CD14-positive monocyte (primary cell): ENCODE data around the gene DCN. TPM values are rescaled to one million over a fixed set of nuclear protein-coding genes. Genes with fewer than 3 reads are reported as not detected.

Experiments used
- DNase-seq, 3 donors: peaks; one replicate each; pipeline ENCODE4 v3.0.0-alpha.2; 2011 to 2022
- H2AFZ ChIP-seq: 2 replicates; pipeline ENCODE4 v1.6.0; 2012; ENCODE audit warnings: mild to moderate bottlenecking, low read depth, low read length, inconsistent platforms; ENCODE audit not compliant: insufficient read depth, poor library complexity, severe bottlenecking
- H3K27ac ChIP-seq, 2 donors: 1 replicate in 1 of 2; 2 replicates in 1 of 2; pipeline ENCODE4 v1.5.1; 2012 to 2013; ENCODE audit warnings: low read length in 2 of 2, control low read depth in 1 of 2, inconsistent platforms in 1 of 2, low read depth in 1 of 2, mild to moderate bottlenecking in 1 of 2
- H3K27me3 ChIP-seq, 2 donors: one replicate each; pipeline versions ENCODE4 v1.6.0 to v1.6.1; 2011 to 2013; ENCODE audit warnings: low read length in 2 of 2; ENCODE audit not compliant: control insufficient read depth in 2 of 2, insufficient read depth in 2 of 2
- H3K36me3 ChIP-seq, 2 donors: replicated peaks in 1 of 2; 1 replicate in 1 of 2; 2 replicates in 1 of 2; pipeline versions ENCODE4 v1.5.1 to v1.6.1; 2012 to 2013; ENCODE audit warnings: low read length in 2 of 2, control low read depth in 1 of 2, inconsistent platforms in 1 of 2, mild to moderate bottlenecking in 1 of 2; ENCODE audit not compliant: insufficient read depth in 2 of 2, control insufficient read depth in 1 of 2
- H3K4me1 ChIP-seq, 2 donors: 1 replicate in 1 of 2; 2 replicates in 1 of 2; pipeline versions ENCODE4 v1.5.1 to v1.6.1; 2012 to 2013; ENCODE audit warnings: low read length in 2 of 2, control low read depth in 1 of 2, inconsistent platforms in 1 of 2, mild to moderate bottlenecking in 1 of 2, moderate library complexity in 1 of 2; ENCODE audit not compliant: insufficient read depth in 2 of 2, control insufficient read depth in 1 of 2
- H3K4me2 ChIP-seq: replicated peaks from 2 replicates; pipeline ENCODE3; 2012; ENCODE audit warnings: low read length, moderate library complexity, mild to moderate bottlenecking; ENCODE audit not compliant: poor library complexity, severe bottlenecking; ENCODE audit errors: extremely low read depth
- H3K4me3 ChIP-seq, 3 experiments: fragments of 200-600 bp in 1 of 3; sonication (generic) in 1 of 3; replicated peaks in 1 of 3; 1 replicate in 2 of 3; 2 replicates in 1 of 3; pipeline ENCODE4 v1.5.1; 2011 to 2013; ENCODE audit warnings: low read length in 3 of 3, mild to moderate bottlenecking in 3 of 3, control low read depth in 2 of 3, low read depth in 2 of 3, inconsistent platforms in 1 of 3, moderate library complexity in 1 of 3
- H3K79me2 ChIP-seq: 2 replicates; pipeline ENCODE4 v1.6.0; 2012; ENCODE audit warnings: mild to moderate bottlenecking, control low read depth, inconsistent platforms, low read length, moderate library complexity; ENCODE audit not compliant: insufficient read depth
- H3K9ac ChIP-seq: 2 replicates; pipeline ENCODE4 v1.6.0; 2017; ENCODE audit warnings: low read length, mild to moderate bottlenecking; ENCODE audit not compliant: insufficient read depth, poor library complexity, severe bottlenecking
- H3K9me3 ChIP-seq, 2 donors: replicated peaks in 1 of 2; 1 replicate in 1 of 2; 2 replicates in 1 of 2; pipeline versions ENCODE4 v1.5.1 to v1.6.1; 2012 to 2013; ENCODE audit warnings: low read length in 2 of 2, control low read depth in 1 of 2; ENCODE audit not compliant: control insufficient read depth in 1 of 2, insufficient read depth in 1 of 2
- H4K20me1 ChIP-seq: 2 replicates; pipeline ENCODE4 v1.6.0; 2012; ENCODE audit warnings: mild to moderate bottlenecking, low read length, control low read depth, moderate library complexity; ENCODE audit not compliant: insufficient read depth
- H3K27ac Mint-ChIP-seq, 7 donors: one replicate each; pipeline ENCODE4 v1.8.0; 2020; ENCODE audit warnings: mild to moderate bottlenecking in 7 of 7, mixed read lengths in 7 of 7, moderate library complexity in 6 of 7, inconsistent platforms in 2 of 7
- H3K27me3 Mint-ChIP-seq, 3 donors: one replicate each; pipeline ENCODE4 v1.8.0; 2021 to 2022; ENCODE audit warnings: low read depth in 3 of 3, mild to moderate bottlenecking in 3 of 3, mixed read lengths in 3 of 3, moderate library complexity in 3 of 3, inconsistent platforms in 1 of 3
- H3K36me3 Mint-ChIP-seq, 2 donors: one replicate each; pipeline ENCODE4 v1.8.0; 2020; ENCODE audit warnings: mixed read lengths in 2 of 2, inconsistent platforms in 1 of 2, mild to moderate bottlenecking in 1 of 2
- H3K4me1 Mint-ChIP-seq: one replicate; pipeline ENCODE4 v1.8.0; 2020; ENCODE audit warnings: mild to moderate bottlenecking, mixed read lengths
- H3K4me3 Mint-ChIP-seq, 2 donors: one replicate each; pipeline ENCODE4 v1.8.0; 2020; ENCODE audit warnings: mild to moderate bottlenecking in 2 of 2, mixed read lengths in 2 of 2, moderate library complexity in 1 of 2
- H3K9me3 Mint-ChIP-seq, 7 donors: one replicate each; pipeline ENCODE4 v1.8.0; 2020 to 2022; ENCODE audit warnings: mixed read lengths in 7 of 7, mild to moderate bottlenecking in 6 of 7, moderate library complexity in 6 of 7, inconsistent platforms in 2 of 7
- CTCF ChIP-seq: fragments of 200-600 bp; IDR thresholded peaks from one replicate; pipeline ENCODE4 v1.8.0; 2022; ENCODE audit warnings: antibody characterized with exemption, mild to moderate bottlenecking
- WGBS: methylation state at CpG from one replicate; pipeline ENCODE4 v1.1.5; 2013; ENCODE audit warnings: missing lambda C conversion rate; ENCODE audit not compliant: insufficient coverage; 5-methylcytosine and 5-hydroxymethylcytosine counted together
- intact Hi-C, 2 donors: fragments of 100-400 bp; cut with micrococcal nuclease; formaldehyde crosslinking; loops; one replicate each; pipeline versions ENCODE4 v1.15.0 to v1.15.1; 2023
- polyA plus RNA-seq, 3 donors: library from polyadenylated mRNA; depleted of rRNA in 1 of 3; unstranded in 2 of 3; stranded (reverse) in 1 of 3; fragments of 300-500 nt in 2 of 3; fragments of >200 nt in 1 of 3; fragmentation: Illumina TruSeq in 2 of 3; gene quantifications; 1 replicate in 2 of 3; 2 replicates in 1 of 3; pipeline ENCODE4 v1.2.3, GENCODE V29; 2012 to 2021

DCN gene
- polyA plus RNA-seq, 3 donors, result not detected

DNA sequence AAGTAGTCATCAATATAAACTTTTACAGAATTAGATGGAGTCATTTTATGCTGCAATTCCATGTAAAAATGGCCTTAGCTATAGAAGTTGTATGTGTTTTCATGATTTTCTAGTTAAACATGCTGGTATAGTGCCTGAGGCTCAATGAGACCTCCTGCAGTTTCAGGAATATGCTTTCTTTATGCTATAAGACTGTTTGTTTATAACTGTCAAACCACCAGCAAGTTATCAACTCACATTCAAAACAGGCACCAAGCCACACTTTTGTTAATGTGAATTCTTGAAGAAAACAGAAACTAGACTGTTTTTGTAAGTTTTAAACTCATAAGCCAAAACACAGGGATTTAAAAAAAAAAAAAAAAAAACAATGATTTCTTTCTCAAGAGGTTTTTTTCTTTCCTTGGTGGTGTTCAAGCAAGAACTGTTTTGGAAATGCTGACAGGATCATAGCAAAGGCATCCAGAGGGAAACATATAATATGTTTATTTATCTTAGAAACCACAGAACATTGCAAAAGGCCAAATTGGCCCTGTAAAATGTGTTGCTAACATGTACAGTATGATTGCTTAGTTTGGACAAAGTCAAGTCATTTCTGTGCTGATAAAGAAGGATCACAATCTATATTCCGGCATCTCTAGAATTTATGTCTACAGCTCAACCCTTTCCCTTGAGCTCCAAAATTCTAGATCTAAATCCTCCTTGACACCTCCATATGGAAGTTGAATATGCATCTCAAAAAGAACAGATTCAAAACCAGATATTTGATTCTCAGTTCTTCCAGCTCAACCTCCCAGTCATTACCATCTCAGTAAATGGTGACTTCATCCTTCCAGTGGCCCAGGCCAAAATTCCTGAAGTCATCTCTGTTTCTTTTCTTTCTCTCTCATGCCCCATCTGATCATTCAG lies 42.3 kb downstream of the DCN start:
- WGBS, result 100% methylated on average over 1 of the region's 1 CpG
- no peak overlapping the region for H3K27ac ChIP-seq
- H2AFZ ChIP-seq, result no peak overlapping the region
- no peak for TF ChIP-seq CTCF
- Mint-ChIP-seq H3K36me3 (no peaks in the 10 kb centered on the region), H3K9me3 (peaks cover 0 to 1% (median 0%) of the 10 kb centered on the region in 7 donors), H3K4me3 (no peak overlapping the region), H3K27ac (no peak overlapping the region), H3K4me1 (no peaks in the 10 kb centered on the region), H3K27me3 (peaks cover 0 to 2% (median 0%) of the 10 kb centered on the region in 3 donors)
- no peak overlapping the region for H3K9ac ChIP-seq
- no peaks in the 10 kb centered on the region for H3K36me3 ChIP-seq
- H3K4me1 ChIP-seq, result no peaks in the 10 kb centered on the region
- no peaks in the 10 kb centered on the region for H3K27me3 ChIP-seq
- DNase-seq, result no peak
- H4K20me1 ChIP-seq, result no peaks in the 10 kb centered on the region
- no peaks in the 10 kb centered on the region for H3K9me3 ChIP-seq
- H3K4me3 ChIP-seq, result no peak overlapping the region
- H3K4me2 ChIP-seq, result no peak overlapping the region
- no peaks in the 10 kb centered on the region for H3K79me2 ChIP-seq
- intact Hi-C loops, result no loop called here

DNA sequence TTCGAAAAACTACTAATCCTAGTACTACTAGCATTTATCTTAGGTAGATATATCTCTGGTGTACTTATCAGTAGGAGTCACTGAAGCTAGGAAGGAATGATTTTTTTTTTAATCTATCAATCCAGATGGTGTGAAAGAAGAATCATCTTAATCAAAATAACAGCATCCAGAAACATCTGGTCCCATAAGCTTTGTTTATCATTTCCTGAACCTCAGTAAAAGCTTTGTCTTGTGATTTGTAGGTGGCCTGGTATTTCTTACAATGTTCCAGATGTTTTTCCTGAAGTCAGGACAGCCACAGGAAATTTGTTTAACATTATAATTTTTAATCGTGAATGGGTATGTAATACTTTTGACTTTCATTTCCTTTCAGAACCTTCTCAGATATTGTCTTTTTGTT lies 43.3 kb downstream of the DCN start:
- intact Hi-C loops, result no loop called here
- Histone ChIP-seq H3K27ac (no peak overlapping the region), H2AFZ (no peak overlapping the region), H3K4me1 (no peaks in the 10 kb centered on the region), H3K9me3 (no peaks in the 10 kb centered on the region), H3K4me3 (no peak overlapping the region), H3K4me2 (no peak overlapping the region), H4K20me1 (no peaks in the 10 kb centered on the region), H3K27me3 (no peaks in the 10 kb centered on the region), H3K36me3 (no peaks in the 10 kb centered on the region), H3K79me2 (no peaks in the 10 kb centered on the region), H3K9ac (no peak overlapping the region)
- TF ChIP-seq CTCF, result no peak
- no peak overlapping the region for H3K4me3 Mint-ChIP-seq
- no peak overlapping the region for H3K27ac Mint-ChIP-seq
- peaks cover 0 to 2% (median 0%) of the 10 kb centered on the region in 3 donors for H3K27me3 Mint-ChIP-seq
- no peaks in the 10 kb centered on the region for H3K36me3 Mint-ChIP-seq
- peaks cover 0 to 3% (median 0%) of the 10 kb centered on the region in 7 donors for H3K9me3 Mint-ChIP-seq
- no peaks in the 10 kb centered on the region for H3K4me1 Mint-ChIP-seq
- WGBS, result no CpG with 5 or more reads among the region's 2 CpGs
- DNase-seq, result no peak
